ENCODE data around the gene DCLRE1B. TPM values are rescaled to one million over a fixed set of nuclear protein-coding genes. Genes with fewer than 3 reads are reported as not detected.

DCLRE1B gene
- total and polyA plus RNA-seq, 2 experiments from 2014 or later: 4.6 to 6.0 TPM

DNA sequence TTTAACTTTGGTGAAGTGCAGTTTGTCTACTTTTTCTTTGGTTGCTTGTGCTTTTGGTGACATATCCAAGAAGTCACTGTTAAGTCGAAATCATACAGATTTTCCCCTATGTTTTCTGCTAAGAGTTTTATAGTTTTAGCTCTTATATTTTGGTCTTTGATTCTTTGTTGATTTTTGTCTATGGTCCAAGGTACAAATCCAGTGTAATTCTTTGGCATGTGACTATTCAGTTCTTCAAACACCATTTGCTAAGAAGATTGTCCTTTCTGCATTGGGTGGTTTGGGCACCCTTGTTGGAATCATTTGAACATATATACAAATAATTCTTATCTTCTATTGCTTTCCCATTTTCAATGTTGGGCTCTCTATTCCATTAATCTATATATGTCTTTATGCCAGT, 40.2 kb downstream of the DCLRE1B start:
- H2AFZ ChIP-seq: no peak overlapping the region
- H3K9me3 ChIP-seq (ENCODE audit: low read depth): no peaks in the 10 kb centered on the region
- H3K36me3 ChIP-seq (replicated peaks; ENCODE audit: insufficient read depth, low read depth): no peaks in the 10 kb centered on the region
- peaks cover 81% of the 10 kb centered on the region for H3K79me2 ChIP-seq
- WGBS (ENCODE audit: low lambda C conversion rate, missing lambda C conversion rate): 100% methylated on average over 1 of the region's 1 CpG
- no peaks in the 10 kb centered on the region for H3K9me2 ChIP-seq (replicated peaks; ENCODE audit: insufficient read depth)
- peaks cover 31% of the 10 kb centered on the region for H3K4me1 ChIP-seq (ENCODE audit: insufficient read depth)
- no peak overlapping the region for H3K4me3 ChIP-seq
- no peak for DNase-seq (ENCODE audit: low spot score)
- no peak overlapping the region for H3K27ac ChIP-seq
- no peaks in the 10 kb centered on the region for H3K27me3 ChIP-seq
- TF ChIP-seq EZH2phosphoT487 (IDR thresholded peaks at IDR 0.05; ENCODE audit: low read depth, severe bottlenecking, unreplicated experiment) (no peak), EZH2 (IDR thresholded peaks at IDR 0.05; ENCODE audit: borderline replicate concordance) (no peak)
- TF ChIP-seq, protein P1, sequence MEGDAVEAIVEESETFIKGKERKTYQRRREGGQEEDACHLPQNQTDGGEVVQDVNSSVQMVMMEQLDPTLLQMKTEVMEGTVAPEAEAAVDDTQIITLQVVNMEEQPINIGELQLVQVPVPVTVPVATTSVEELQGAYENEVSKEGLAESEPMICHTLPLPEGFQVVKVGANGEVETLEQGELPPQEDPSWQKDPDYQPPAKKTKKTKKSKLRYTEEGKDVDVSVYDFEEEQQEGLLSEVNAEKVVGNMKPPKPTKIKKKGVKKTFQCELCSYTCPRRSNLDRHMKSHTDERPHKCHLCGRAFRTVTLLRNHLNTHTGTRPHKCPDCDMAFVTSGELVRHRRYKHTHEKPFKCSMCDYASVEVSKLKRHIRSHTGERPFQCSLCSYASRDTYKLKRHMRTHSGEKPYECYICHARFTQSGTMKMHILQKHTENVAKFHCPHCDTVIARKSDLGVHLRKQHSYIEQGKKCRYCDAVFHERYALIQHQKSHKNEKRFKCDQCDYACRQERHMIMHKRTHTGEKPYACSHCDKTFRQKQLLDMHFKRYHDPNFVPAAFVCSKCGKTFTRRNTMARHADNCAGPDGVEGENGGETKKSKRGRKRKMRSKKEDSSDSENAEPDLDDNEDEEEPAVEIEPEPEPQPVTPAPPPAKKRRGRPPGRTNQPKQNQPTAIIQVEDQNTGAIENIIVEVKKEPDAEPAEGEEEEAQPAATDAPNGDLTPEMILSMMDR (IDR thresholded peaks at IDR 0.05; ENCODE audit: poor library complexity): no peak
- H4K20me1 ChIP-seq (ENCODE audit: insufficient read depth, poor library complexity, severe bottlenecking): peaks cover 12% of the 10 kb centered on the region
- H3K4me2 ChIP-seq: no peak overlapping the region

DNA sequence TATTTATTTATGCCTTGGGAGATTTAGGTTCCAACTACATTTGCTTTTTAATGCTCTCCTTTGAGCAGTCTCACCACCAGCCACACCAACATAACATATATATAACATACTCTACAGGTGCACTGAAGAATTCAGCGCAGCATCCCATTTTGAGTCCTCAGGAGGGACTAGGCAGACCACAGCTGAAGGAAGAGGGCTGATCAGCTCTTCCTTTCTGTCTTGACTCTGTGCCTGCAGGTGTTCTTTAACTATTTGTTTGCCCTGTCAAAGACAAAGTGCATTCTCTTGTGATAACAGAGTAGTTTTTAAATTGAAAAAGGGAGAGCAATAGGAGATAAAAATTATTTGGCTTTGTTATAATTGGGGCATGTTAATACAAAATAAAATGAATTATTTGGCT, 41.0 kb downstream of the DCLRE1B start:
- Histone ChIP-seq H2AFZ (no peak overlapping the region), H3K79me2 (peaks cover 83% of the 10 kb centered on the region), H3K9me3 (ENCODE audit: low read depth) (no peaks in the 10 kb centered on the region), H3K4me1 (ENCODE audit: insufficient read depth) (peaks cover 31% of the 10 kb centered on the region), H3K36me3 (replicated peaks; ENCODE audit: insufficient read depth, low read depth) (no peaks in the 10 kb centered on the region), H4K20me1 (ENCODE audit: insufficient read depth, poor library complexity, severe bottlenecking) (peaks cover 16% of the 10 kb centered on the region), H3K27me3 (no peaks in the 10 kb centered on the region), H3K27ac (no peak overlapping the region), H3K4me3 (no peak overlapping the region), H3K4me2 (peak overlapping the region; percentile 43), H3K9me2 (replicated peaks; ENCODE audit: insufficient read depth) (no peaks in the 10 kb centered on the region)
- 73% methylated on average over 1 of the region's 1 CpG for WGBS (ENCODE audit: low lambda C conversion rate, missing lambda C conversion rate)
- no peak for TF ChIP-seq EZH2 (IDR thresholded peaks at IDR 0.05; ENCODE audit: borderline replicate concordance)
- TF ChIP-seq EZH2phosphoT487 (IDR thresholded peaks at IDR 0.05; ENCODE audit: low read depth, severe bottlenecking, unreplicated experiment): no peak
- TF ChIP-seq, protein P1 (IDR thresholded peaks at IDR 0.05; ENCODE audit: poor library complexity): no peak
- no peak for DNase-seq (ENCODE audit: low spot score)

DNA sequence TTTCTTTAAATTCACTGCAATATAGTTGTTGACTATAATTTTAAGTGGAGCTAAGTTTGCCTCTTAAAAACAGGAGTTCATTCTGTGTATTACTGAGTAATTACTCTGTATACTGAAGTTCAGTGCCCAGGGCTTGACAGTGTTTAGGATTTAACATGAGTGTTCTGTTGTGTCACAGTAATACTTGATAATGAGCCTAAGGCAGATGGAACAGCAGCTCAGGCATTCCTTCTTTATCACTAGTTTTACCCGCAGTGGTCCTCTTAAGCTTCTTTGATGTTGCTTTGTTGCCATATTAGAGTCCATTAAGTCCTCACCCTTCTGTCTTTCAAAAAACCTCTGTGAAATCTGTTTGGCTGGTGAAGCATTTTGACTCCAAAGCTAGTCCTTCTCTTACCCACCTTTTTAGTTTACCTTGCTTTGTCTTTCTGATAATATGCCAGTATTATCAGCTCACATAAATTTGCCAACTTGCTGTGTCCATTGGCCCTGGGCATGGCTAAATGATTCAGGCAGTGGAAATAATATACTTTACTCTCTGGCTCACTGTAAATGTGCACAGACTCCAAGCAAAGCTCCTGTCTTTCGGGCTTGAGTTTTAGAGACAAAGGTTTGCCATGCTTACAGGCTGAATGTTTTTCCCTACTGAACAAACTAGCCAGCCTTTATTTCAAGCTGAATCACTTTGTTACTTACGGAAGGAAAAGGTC, 41.7 kb downstream of the DCLRE1B start:
- peaks cover 16% of the 10 kb centered on the region for H4K20me1 ChIP-seq (ENCODE audit: insufficient read depth, poor library complexity, severe bottlenecking)
- peak overlapping the region; percentile 43 for H3K4me2 ChIP-seq

More for the DNA sequence above, 41.7 kb downstream of the DCLRE1B start:
- no peak for TF ChIP-seq EZH2phosphoT487 (IDR thresholded peaks at IDR 0.05; ENCODE audit: low read depth, severe bottlenecking, unreplicated experiment)
- TF ChIP-seq EZH2 (IDR thresholded peaks at IDR 0.05; ENCODE audit: borderline replicate concordance): no peak
- TF ChIP-seq, protein P1 (IDR thresholded peaks at IDR 0.05; ENCODE audit: poor library complexity): no peak
- Histone ChIP-seq H2AFZ (no peak overlapping the region), H3K4me3 (no peak overlapping the region), H3K9me2 (replicated peaks; ENCODE audit: insufficient read depth) (no peaks in the 10 kb centered on the region), H3K4me1 (ENCODE audit: insufficient read depth) (peaks cover 31% of the 10 kb centered on the region), H3K79me2 (peaks cover 83% of the 10 kb centered on the region), H3K36me3 (replicated peaks; ENCODE audit: insufficient read depth, low read depth) (no peaks in the 10 kb centered on the region), H3K27me3 (no peaks in the 10 kb centered on the region), H3K27ac (peak overlapping the region; percentile 41), H3K9me3 (ENCODE audit: low read depth) (no peaks in the 10 kb centered on the region)
- no peak for DNase-seq (ENCODE audit: low spot score)
- 24% methylated on average over 3 of the region's 3 CpGs for WGBS (ENCODE audit: low lambda C conversion rate, missing lambda C conversion rate)

Data from hepatocyte (in vitro differentiated cells).